ENCODE measurements around the gene JAG1. TPM values are rescaled to one million over a fixed set of nuclear protein-coding genes. Genes with fewer than 3 reads are reported as not detected.

The JAG1 gene
- total RNA-seq, 1 donor from 2014 or later, result 278 TPM

GRCh38 chr20:10708351-10709185 is 34.8 kb upstream of the JAG1 start:
- no peak overlapping the region for H3K9ac ChIP-seq (ENCODE audit: low read length)
- FAIRE-seq (no peak), DNase-seq (ENCODE audit: low read depth) (peak; percentile 88)
- no peaks in the 10 kb centered on the region for H4K20me1 ChIP-seq (ENCODE audit: insufficient read depth, low read length)
- Mint-ChIP-seq H3K27me3 (ENCODE audit: low read depth, unreplicated experiment) (no peaks in the 10 kb centered on the region), H3K4me1 (ENCODE audit: low read depth, unreplicated experiment) (peaks cover 11% of the 10 kb centered on the region), H3K9me3 (ENCODE audit: unreplicated experiment) (peaks cover 3% of the 10 kb centered on the region), H3K27ac (ENCODE audit: unreplicated experiment) (no peak overlapping the region), H3K4me3 (ENCODE audit: unreplicated experiment) (no peak overlapping the region), H3K36me3 (ENCODE audit: low read depth, unreplicated experiment) (no peaks in the 10 kb centered on the region)
- TF ChIP-seq EZH2 (IDR thresholded peaks at IDR 0.05; ENCODE audit: insufficient read depth, low read length), result no peak
- TF ChIP-seq, protein P1, sequence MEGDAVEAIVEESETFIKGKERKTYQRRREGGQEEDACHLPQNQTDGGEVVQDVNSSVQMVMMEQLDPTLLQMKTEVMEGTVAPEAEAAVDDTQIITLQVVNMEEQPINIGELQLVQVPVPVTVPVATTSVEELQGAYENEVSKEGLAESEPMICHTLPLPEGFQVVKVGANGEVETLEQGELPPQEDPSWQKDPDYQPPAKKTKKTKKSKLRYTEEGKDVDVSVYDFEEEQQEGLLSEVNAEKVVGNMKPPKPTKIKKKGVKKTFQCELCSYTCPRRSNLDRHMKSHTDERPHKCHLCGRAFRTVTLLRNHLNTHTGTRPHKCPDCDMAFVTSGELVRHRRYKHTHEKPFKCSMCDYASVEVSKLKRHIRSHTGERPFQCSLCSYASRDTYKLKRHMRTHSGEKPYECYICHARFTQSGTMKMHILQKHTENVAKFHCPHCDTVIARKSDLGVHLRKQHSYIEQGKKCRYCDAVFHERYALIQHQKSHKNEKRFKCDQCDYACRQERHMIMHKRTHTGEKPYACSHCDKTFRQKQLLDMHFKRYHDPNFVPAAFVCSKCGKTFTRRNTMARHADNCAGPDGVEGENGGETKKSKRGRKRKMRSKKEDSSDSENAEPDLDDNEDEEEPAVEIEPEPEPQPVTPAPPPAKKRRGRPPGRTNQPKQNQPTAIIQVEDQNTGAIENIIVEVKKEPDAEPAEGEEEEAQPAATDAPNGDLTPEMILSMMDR (IDR thresholded peaks at IDR 0.05; ENCODE audit: insufficient read depth, low read depth, low read length), result no peak
- H3K4me3 ChIP-seq (ENCODE audit: insufficient read depth, low read depth, low read length), result no peak overlapping the region
- no peaks in the 10 kb centered on the region for H3K36me3 ChIP-seq (ENCODE audit: insufficient read depth, low read length)
- peak overlapping the region; percentile 1 for H2AFZ ChIP-seq (ENCODE audit: low read depth, low read length)
- H3K27me3 ChIP-seq (ENCODE audit: insufficient read depth, low read length), result no peaks in the 10 kb centered on the region
- peak overlapping the region; percentile 58 for H3K27ac ChIP-seq (ENCODE audit: low read depth, low read length)
- no peaks in the 10 kb centered on the region for H3K79me2 ChIP-seq (ENCODE audit: insufficient read depth, low read length)
- H3K9me3 ChIP-seq (ENCODE audit: insufficient read depth, low read depth, low read length), result no peaks in the 10 kb centered on the region
- peaks cover 17% of the 10 kb centered on the region for H3K4me1 ChIP-seq (ENCODE audit: insufficient read depth, low read length)
- H3K4me2 ChIP-seq (ENCODE audit: low read length), result peak overlapping the region; percentile 62

DNA sequence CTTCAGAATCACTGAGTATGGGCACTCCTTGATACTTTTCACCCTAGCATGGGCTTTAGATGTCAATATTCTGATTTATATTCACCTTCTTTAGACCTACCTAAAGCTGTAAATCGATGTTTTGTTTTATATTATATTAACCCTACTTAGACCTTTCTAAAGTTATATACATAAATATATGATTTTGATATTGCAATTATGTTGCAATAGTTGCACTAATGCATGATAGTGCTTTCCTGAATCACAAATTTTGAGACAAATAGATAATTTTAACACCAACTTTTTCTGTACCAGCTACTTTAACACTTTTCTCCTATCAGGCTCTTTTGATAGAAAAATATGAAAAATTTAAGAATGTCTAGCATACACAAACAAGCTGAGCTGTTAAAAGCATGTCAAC is 34.0 kb upstream of the JAG1 start:
- Histone ChIP-seq H3K27ac (ENCODE audit: low read depth, low read length) (no peak overlapping the region), H3K4me3 (ENCODE audit: insufficient read depth, low read depth, low read length) (no peak overlapping the region), H3K36me3 (ENCODE audit: insufficient read depth, low read length) (no peaks in the 10 kb centered on the region), H3K9ac (ENCODE audit: low read length) (no peak overlapping the region), H3K79me2 (ENCODE audit: insufficient read depth, low read length) (no peaks in the 10 kb centered on the region), H4K20me1 (ENCODE audit: insufficient read depth, low read length) (no peaks in the 10 kb centered on the region), H3K4me1 (ENCODE audit: insufficient read depth, low read length) (peaks cover 17% of the 10 kb centered on the region), H3K27me3 (ENCODE audit: insufficient read depth, low read length) (no peaks in the 10 kb centered on the region), H3K4me2 (ENCODE audit: low read length) (no peak overlapping the region), H3K9me3 (ENCODE audit: insufficient read depth, low read depth, low read length) (no peaks in the 10 kb centered on the region), H2AFZ (ENCODE audit: low read depth, low read length) (no peak overlapping the region)
- Mint-ChIP-seq H3K36me3 (ENCODE audit: low read depth, unreplicated experiment) (no peaks in the 10 kb centered on the region), H3K4me3 (ENCODE audit: unreplicated experiment) (no peak overlapping the region), H3K4me1 (ENCODE audit: low read depth, unreplicated experiment) (peaks cover 11% of the 10 kb centered on the region), H3K27ac (ENCODE audit: unreplicated experiment) (no peak overlapping the region), H3K9me3 (ENCODE audit: unreplicated experiment) (peaks cover 3% of the 10 kb centered on the region), H3K27me3 (ENCODE audit: low read depth, unreplicated experiment) (no peaks in the 10 kb centered on the region)
- DNase-seq (ENCODE audit: low read depth), result no peak
- no peak for FAIRE-seq
- TF ChIP-seq EZH2 (IDR thresholded peaks at IDR 0.05; ENCODE audit: insufficient read depth, low read length), result no peak
- TF ChIP-seq, protein P1 (IDR thresholded peaks at IDR 0.05; ENCODE audit: insufficient read depth, low read depth, low read length), result no peak

- H3K4me2 ChIP-seq (ENCODE audit: low read length), result no peak overlapping the region
- no peaks in the 10 kb centered on the region for H3K27me3 ChIP-seq (ENCODE audit: insufficient read depth, low read length)
- peaks cover 11% of the 10 kb centered on the region for H3K4me1 Mint-ChIP-seq (ENCODE audit: low read depth, unreplicated experiment)
- H3K4me3 ChIP-seq (ENCODE audit: insufficient read depth, low read depth, low read length), result no peak overlapping the region
- H3K9me3 ChIP-seq (ENCODE audit: insufficient read depth, low read depth, low read length), result no peaks in the 10 kb centered on the region
- peaks cover 17% of the 10 kb centered on the region for H3K4me1 ChIP-seq (ENCODE audit: insufficient read depth, low read length)
- no peak overlapping the region for H3K9ac ChIP-seq (ENCODE audit: low read length)
- H4K20me1 ChIP-seq (ENCODE audit: insufficient read depth, low read length), result no peaks in the 10 kb centered on the region
- FAIRE-seq (peak; percentile 23), DNase-seq (ENCODE audit: low read depth) (no peak)
- peaks cover 3% of the 10 kb centered on the region for H3K9me3 Mint-ChIP-seq (ENCODE audit: unreplicated experiment)
- no peak overlapping the region for H3K27ac Mint-ChIP-seq (ENCODE audit: unreplicated experiment)
- no peaks in the 10 kb centered on the region for H3K79me2 ChIP-seq (ENCODE audit: insufficient read depth, low read length)
- H2AFZ ChIP-seq (ENCODE audit: low read depth, low read length), result no peak overlapping the region
- H3K36me3 ChIP-seq (ENCODE audit: insufficient read depth, low read length), result no peaks in the 10 kb centered on the region
- no peaks in the 10 kb centered on the region for H3K27me3 Mint-ChIP-seq (ENCODE audit: low read depth, unreplicated experiment)
- H3K27ac ChIP-seq (ENCODE audit: low read depth, low read length), result no peak overlapping the region
- H3K36me3 Mint-ChIP-seq (ENCODE audit: low read depth, unreplicated experiment), result no peaks in the 10 kb centered on the region
- no peak overlapping the region for H3K4me3 Mint-ChIP-seq (ENCODE audit: unreplicated experiment)
- TF ChIP-seq, protein P1 (IDR thresholded peaks at IDR 0.05; ENCODE audit: insufficient read depth, low read depth, low read length), result no peak
These were observed 33.3 kb upstream of the JAG1 start for GRCh38 chr20:10707068-10707467.

All from astrocyte (in vitro differentiated cells and primary cell).